RPMI8226 (cell line): ENCODE data around the gene DSTYK.

Experiments
- DNase-seq: peaks from one replicate; pipeline ENCODE4 v3.0.0-alpha.2; 2015

Gene DSTYK, protein sequence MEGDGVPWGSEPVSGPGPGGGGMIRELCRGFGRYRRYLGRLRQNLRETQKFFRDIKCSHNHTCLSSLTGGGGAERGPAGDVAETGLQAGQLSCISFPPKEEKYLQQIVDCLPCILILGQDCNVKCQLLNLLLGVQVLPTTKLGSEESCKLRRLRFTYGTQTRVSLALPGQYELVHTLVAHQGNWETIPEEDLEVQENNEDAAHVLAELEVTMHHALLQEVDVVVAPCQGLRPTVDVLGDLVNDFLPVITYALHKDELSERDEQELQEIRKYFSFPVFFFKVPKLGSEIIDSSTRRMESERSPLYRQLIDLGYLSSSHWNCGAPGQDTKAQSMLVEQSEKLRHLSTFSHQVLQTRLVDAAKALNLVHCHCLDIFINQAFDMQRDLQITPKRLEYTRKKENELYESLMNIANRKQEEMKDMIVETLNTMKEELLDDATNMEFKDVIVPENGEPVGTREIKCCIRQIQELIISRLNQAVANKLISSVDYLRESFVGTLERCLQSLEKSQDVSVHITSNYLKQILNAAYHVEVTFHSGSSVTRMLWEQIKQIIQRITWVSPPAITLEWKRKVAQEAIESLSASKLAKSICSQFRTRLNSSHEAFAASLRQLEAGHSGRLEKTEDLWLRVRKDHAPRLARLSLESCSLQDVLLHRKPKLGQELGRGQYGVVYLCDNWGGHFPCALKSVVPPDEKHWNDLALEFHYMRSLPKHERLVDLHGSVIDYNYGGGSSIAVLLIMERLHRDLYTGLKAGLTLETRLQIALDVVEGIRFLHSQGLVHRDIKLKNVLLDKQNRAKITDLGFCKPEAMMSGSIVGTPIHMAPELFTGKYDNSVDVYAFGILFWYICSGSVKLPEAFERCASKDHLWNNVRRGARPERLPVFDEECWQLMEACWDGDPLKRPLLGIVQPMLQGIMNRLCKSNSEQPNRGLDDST

DNA sequence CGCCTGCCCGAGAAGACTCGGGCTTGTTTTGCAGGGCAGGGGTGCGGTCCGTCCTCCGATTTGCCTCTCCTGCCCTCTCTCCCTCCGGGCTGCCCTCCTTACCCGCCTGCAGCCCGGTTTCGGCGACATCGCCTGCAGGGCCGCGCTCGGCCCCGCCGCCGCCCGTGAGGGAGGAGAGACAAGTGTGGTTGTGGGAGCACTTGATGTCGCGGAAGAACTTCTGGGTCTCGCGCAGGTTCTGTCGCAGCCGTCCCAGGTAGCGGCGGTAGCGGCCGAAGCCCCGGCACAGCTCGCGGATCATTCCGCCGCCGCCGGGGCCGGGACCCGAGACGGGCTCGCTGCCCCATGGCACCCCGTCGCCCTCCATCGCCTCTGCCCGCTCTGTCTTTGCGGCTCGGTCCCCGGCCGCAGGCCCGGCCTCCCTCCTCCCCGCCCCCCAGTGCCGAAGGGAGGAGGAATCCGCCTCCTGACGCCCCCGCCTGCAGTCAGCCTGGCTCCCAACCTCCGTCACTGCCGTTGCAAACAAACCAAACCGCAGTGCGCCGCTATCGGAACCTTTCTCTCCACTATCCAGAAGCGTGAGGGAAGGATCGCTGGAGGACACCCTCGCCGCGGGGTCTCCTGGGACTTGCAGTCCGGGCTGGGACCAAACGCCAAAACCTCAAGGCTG is at the start of gene DSTYK:
Gene DSTYK, minus strand, starts transcription at position 534 of the 670 bp plus-strand sequence. Its CDS starts 167 bp downstream, at position 367.
- peak; percentile 98 for DNase-seq

DNA sequence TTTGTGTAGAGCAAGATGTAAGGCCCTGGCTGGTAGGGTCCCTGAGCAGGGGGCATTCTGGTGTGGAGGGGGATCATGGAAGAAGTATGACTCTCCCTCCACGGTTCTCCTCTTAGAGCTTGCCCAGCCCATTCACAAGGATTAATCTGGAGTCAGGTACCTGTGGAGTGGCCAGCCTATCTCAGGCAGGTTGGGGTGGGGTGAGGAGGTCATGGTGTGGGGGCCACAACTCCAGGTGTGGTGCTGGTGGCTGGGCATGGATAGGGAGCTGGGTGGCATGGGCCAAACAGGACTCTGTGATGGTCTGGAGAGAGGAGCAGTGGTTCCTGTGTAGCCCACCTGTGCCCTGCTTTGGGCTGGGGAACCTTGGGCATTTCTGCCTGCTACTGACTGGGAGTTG is 48.5 kb upstream of the DSTYK start:
- no peak for DNase-seq

DNA sequence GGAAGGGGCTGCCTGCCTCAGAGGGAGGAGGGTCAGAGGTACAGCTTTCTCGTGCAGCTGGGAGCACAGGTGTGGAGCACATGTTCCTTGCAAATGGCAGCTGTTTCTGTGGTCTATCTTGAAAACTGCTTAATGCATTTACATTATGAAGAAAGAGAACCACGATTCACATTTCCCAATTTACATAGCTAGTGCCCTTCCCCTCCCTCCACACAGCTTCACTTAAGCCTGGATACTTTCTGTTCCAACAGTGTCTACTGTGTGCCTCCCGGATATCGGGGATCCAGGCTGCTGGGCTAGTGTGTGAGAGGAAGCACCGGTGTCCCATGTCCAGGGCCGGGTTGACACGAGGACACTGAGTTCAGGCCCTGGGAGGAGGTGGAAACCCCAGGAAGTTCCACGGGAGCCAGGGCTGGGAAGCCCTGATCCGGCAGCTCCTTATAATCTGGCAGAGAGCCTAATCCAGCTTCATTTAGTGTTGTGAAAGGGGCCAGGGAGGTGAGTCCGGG is 47.9 kb upstream of the DSTYK start:
- DNase-seq: peak; percentile 89

DNA sequence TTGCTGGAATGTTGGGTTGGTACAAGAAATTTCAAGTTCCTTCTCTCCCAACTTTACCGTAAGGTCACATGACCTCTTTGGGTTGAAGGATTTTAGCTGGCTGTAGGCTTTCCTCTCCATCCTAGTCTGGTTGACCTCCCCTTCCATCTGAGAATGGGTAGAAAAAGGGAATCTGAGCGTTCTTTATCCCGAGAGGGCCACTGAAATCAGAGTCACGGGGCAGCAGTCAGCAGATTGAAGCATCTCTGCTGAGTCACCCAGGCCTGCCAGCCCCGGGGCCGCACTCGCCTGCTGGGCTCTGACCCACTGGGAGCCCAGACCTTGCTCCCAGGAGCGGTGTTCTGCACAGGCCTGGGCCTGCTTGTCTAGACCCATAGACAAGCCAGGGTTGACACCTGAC is 47.2 kb upstream of the DSTYK start:
- peak; percentile 83 for DNase-seq

DNA sequence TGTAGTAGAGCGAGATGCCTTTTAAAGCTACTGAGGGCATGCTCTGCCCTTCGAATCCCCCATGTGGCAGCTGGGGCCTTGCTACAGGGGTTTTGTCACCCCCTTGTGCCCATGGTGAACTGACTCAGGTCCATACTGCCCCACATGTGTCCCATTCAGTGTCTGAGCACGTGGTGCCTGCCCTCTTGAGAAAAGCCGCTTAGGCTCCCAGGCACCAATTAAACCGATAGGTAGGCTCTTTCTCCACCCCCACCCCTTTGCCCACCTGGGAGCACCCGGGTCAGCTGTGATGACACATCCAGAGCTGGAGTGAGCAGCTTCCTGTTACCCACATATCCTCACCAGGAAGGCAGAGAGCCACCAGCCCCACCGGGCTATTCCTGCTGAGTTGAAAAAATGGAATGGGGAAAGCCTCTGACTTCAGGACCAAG is 46.8 kb upstream of the DSTYK start:
- DNase-seq: peak; percentile 88

DNA sequence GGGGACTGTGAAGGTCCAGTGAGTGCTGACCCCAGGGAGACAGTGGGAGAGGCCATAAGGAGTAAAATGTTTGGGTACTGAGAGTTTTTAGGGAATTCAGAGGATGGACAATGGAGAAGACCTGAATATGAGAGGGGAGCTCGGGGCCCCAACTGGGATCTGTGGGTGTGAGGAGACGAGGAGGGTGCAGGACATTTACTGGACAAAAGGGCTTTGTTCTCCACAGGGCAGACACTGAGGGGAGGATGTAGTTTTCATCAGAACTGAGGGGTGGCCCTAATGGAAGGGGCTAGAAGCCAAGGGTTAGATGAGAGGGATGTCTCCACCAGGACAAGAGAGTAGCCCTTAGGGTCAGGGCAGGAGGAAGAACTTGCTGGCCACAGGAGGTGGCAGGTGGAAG is 46.2 kb upstream of the DSTYK start:
- DNase-seq: no peak

DNA sequence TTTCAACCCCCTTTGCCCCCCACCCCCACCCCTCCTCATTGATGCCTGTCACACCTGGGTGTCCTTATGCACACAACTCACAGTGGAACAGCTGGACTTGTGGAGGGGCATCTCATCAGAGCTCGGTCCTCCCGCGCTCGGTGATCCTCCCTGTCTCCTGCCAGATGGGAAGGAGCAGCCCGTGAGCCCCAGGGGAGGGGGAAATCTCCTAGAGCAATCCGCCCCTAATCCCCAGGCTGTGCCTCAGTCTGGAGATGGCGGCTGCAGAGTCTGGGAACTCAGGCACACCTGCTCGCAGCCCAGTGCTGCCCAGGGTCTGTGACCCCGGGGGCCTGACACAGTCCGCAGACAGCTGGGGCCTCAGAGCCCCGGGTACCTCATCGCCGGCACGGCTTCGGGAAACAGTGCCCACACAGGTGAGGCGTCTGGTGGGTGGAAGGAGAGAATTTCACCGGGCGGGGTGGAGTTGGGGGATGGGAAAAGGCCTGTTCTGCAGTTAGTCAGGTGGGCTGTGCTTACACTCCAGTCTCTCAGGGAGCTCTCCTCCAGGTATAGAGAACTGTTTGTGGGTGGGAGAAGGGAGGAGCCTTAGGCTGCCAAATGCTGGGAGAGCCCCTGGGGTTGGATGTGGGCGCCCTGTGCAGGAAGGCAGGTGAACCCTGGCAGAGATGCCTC is 45.6 kb upstream of the DSTYK start:
- DNase-seq: peak; percentile 57

DNA sequence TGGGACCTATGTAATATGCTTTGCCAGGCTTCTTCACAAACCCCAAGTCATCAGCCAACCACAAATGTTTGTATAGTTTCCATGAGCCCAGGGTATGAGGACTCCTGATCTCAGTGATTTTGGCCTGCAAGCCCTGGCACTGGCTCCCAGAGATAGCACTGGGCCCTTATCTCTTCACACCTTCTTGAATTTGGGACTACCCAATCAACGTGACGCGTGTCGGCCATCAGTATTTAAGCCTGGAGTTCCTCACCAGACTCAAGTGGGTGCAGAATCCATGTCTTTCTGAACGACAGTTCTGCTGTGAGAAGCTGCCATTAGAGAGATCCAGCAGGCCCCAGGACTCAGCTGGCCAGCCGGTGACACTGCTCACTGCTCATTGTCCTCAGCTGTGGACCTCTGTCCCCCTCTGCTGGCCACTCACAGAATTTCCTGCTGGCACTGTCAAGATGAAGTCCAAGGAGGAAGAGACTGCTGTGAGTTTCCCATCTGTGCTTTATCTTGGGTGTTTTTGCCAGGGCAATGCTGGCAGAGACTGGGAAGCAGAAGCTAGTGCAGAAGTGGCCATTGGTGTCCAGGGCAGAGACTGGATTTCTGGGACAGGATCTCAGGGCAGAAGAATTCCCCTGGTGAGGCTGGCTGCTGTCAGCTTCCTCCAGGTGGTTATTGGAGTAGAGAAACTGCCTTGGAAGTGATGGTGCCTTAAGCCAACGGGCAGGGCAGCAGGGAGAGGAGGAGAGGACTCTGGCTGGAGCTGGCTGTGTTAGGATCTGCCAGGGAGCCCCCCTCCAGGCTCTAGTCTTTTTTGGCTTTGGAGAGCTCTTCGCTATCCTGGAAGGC is 44.7 kb upstream of the DSTYK start:
- DNase-seq: peak; percentile 94

DNA sequence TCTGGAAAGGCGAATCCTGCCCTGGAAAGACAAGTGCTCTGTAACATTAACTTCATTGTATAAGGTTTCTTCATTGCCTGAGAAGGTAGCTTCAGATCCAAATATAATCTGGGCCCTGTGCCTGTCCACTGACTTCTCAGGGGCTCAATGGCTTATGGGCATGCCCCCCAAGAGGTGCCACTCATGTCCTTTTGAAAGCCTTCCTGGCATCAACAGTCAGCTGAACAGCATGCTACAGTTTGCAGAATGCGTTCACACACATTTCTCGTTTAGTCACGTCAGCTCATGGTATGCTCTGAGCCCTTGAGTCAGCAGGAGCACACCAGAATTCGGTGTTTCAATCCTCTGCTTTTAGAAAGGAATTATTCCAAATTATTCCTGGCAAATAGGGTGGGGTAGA is 40.1 kb upstream of the DSTYK start:
- no peak for DNase-seq

DNA sequence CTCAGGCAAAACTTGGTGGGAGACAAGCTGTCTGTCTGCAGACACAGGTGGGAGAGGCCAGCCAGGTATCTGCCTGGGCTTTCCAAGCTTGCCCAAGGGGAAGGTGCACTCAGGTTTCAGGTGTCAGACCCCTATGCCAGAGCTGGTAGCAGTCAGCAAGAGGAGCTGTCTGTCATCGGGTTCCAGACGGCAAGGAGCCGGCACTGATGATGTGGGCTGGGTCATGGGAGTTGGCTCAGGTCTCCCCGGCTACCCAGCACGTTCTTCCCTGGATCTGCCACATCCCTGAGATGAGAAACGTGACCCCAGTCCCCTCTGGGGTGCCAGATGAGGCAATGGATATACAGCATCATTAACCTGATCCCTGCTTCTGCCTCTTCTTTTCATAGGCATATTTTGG is 39.2 kb upstream of the DSTYK start:
- no peak for DNase-seq

DNA sequence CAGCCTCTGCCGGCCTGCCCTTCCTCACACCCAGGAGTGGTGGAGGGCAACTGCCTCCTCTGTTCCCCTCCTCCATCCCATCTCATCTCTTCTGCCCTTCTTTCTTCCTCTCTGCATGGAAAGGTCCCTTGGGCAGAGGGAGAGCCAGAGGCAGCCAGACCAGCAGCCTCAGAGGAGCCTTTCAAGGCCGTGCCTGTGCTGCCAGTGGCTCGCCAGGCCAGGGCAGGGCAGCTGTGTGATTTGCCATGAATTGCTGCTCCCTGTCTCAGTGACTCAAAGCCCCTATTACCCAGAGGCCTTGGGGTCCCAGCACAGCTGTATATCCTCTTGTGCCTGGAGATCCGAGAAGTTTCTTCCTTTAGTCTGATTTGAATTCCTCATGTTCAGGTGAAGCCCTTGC is 38.1 kb upstream of the DSTYK start:
- no peak for DNase-seq

DNA sequence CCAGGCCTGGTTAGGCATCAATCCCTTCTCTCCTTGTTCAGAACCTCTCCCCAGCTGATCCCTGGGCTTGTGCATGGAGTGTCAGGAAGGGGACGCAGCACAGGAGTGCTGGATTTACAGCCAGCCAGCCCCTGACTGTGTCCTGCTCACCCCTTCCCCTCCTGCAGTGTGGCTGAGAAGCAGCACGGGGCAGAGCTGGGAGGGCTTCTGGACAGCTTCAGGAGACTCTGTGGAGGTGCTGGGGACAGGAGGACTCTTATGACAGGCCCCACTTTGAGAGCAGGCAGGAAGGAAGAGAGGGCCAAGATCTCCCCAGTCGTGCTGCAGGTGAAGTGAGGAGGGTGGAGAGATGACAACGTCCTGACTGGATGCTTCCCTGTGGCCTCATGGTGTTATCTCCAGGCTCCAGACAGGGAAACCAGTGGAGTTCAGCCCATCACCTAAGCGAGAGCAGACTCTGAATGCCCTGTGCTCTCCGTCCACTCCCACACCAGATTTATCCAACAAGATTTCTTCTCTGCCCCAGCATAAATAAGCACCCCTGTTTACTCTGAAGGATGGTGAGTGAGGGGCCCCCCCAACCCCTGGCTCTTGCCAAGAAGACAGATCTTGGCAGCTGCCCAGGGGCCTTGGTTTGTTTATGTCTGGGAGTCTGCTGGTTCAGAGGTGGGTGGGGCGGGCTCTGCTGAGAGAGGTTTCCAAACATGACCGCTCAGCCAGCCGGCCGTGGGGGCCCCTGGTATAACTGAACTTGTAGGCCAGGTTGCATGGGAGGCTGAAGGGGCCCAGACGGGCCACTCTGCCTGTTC is 37.5 kb upstream of the DSTYK start:
- peak; percentile 95 for DNase-seq

DNA sequence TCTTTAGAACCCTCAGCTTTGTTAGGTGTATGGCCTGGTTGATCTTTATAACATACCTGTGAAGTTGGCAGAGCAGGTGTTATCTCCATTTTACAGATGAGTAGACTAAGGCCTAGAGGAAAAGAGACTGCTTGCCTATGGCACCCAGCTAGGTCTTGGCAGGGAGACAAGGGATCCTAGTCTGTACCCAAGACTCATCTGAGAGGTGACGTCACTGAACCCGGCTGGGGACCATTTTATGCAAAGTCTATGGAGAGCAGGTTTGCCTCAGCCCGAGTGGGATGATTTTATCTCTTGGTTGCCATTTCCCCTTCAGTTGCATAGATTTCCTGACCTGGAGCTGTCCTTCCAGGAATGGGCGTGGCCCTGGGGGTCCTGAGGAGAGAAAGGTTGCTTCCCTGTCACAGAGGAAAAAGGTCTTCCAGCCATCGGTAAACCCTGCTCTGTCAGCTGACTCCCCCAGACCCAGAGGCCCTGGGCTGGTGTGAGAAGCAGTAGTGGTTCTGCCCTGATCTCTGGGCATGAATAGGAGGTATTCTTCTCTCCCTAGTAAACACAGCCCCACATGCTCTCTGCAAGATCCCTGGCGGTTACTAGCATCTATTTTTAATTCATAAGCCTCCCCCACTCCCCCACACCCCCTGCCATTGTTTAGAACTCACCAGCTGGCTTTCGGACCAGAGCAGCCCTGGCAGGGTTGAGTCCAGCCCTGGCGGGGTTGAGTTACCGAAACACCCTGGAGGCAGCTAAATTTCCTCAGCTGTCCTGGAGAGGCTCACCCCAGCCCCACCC is 35.8 kb upstream of the DSTYK start:
- DNase-seq: peak; percentile 89

DNA sequence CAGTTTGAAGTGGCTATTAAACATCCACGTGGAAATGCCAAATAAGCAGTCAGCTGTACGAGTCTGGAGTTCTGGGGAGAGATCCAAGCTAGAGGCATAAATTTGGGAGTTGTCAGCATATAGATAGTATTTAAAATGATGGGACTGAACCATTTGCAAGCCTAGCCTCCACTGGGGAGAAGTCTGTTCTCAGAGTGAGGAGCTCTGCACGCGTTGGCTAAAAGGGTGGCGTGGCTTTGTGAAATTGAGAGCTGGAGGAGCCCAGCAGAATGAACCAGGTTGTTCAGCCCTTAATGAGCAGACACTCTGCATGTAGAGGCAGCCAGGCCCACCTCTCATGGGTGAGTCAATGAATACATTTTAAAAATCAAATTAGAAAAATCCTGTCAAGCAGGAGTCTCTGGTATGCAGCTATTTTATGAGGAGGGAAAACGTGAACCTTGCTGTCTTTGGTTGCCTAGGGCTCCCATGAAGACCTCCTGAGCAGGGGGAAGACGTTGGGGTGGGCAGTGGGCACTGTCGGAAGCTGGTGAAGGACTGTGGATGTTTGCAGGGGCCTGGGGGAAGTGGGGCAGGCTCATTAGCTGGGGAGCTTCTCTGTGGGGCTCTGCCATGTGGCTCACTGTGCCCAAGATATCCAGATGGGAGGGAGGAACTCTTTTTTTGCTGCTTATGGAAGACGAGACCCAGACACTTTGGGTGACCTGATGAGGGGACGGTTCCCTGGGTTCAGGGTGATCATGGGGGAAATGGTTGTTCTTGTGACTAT is 35.0 kb upstream of the DSTYK start:
- no peak for DNase-seq

DNA sequence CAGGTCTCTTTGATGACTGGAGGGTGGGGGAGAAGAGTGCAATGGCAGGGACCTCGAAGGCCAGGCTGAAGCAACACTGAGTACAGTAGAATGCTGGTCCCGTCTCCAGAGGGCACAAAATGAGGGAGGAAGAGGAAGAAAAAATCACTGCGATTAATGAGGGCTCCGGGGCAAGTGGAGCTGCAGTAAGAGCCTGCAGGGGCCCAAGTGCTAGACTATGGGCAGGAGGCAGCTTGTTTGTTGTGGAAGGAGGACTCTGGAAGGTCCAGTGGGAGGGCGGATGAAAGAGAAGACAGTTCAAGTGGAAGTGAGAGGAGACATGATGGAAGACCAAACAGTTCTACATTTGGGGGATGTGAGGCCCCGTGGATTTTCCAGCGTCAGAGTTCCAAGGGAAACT is 33.6 kb upstream of the DSTYK start:
- no peak for DNase-seq

DNA sequence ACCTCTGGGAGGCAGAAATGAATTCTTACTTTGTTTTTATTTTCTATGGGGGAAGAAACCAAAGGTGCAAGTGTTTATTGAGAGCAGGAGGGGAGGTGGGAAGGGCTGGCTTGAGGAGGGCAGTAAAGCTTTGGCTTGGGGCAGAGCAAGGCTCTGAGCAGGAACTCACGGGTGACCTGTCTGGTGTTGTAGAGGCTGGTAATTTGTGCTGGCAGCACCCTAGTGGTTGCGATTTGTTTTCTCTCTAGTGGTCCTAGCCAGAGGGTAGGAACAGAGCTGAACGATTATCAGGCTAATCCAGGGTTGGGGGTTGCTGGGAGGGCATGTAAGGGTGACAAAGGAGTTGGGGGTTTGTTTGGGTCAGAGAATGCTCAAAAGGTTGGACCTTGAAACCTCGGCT is 32.9 kb upstream of the DSTYK start:
- peak; percentile 38 for DNase-seq

DNA sequence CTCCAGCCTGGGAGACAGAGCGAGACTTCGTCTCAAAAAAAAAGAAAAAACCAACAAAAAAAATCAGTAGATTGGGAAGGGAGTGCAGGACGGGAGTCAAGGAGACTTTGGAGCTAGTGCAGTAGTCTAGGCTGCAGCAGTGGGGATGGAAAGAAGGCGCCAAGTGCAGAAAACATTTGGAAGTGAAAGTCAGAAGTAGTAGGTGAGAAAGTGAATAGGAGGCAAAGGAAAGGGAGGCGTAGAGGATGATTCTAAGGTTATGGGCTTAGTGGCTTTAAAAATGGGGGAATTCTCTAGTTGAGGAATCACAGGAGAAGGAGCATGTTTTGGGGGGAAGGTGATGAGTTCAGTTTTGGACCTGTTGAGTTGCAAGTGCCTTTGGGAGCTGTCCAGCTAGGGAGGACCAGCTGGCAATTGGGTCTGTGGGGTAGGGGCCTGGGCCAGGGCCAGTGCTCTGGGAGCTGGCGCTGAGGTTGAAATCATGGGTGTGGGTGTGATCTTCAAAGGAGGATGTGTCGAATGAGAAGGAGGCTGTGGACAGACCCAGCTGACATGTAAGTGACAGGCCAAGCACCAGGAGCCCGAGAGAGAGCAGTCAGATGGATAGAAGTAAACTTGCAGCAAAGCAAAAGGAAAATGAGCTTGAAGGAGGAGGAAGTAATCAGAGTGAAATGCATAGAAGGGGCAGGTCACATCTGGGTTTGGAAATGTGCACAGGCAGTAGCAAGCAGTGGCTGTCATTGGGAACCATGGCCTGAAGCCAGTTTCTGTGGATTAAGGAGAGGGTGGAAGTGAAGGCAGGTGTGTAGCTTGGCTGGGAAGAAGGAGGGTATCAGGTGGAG is 32.1 kb upstream of the DSTYK start:
- DNase-seq: peak; percentile 53
